CD4-positive, alpha-beta memory T cell (primary cell): ENCODE measurements around the gene EFCAB3. TPM values are rescaled to one million over a fixed set of nuclear protein-coding genes. Genes with fewer than 3 reads are reported as not detected.
A peak's percentile ranks its signal among the peaks of the same experiment; 100 is the strongest.
"Not testable (repeated sequence)": the region's sequence is repeated elsewhere in the genome, so short reads cannot be mapped to it uniquely, and the experiment has no call there.

Source experiments
- CTCF ChIA-PET: fragments of 350-600 bp; sonication (Branson Sonifier 250); formaldehyde crosslinking; loops from one replicate; lab custom pipeline; 2021; ENCODE audit warnings: inconsistent platforms; ENCODE audit not compliant: partially characterized antibody; lab: Charles Lee
- POLR2A ChIA-PET: fragments of 350-600 bp; sonication (Branson Sonifier 250); formaldehyde crosslinking; loops from one replicate; lab custom pipeline; 2021; ENCODE audit not compliant: partially characterized antibody; lab: Charles Lee
- DNase-seq, 5 donors: peaks; one replicate each; pipeline versions ENCODE4 v3.0.0 to v3.0.0-alpha.2; 2020 to 2022; ENCODE audit warnings: mixed read lengths in 1 of 5
- H3K27ac ChIP-seq: one replicate; pipeline ENCODE4 v1.7.0; 2013; ENCODE audit warnings: low read depth, low read length
- H3K27me3 ChIP-seq: 2 replicates; pipeline ENCODE4 v1.7.0; 2013; ENCODE audit warnings: mild to moderate bottlenecking, low read length, moderate library complexity; ENCODE audit not compliant: insufficient read depth
- H3K36me3 ChIP-seq: 2 replicates; pipeline ENCODE4 v1.7.0; 2013; ENCODE audit warnings: mild to moderate bottlenecking, low read length, moderate library complexity; ENCODE audit not compliant: insufficient read depth
- H3K4me1 ChIP-seq: 2 replicates; pipeline ENCODE4 v1.7.0; 2013; ENCODE audit warnings: mild to moderate bottlenecking, low read length, moderate library complexity; ENCODE audit not compliant: insufficient read depth
- H3K4me3 ChIP-seq, 2 donors: one replicate each; pipeline ENCODE4 v1.7.0; 2013; ENCODE audit warnings: low read length in 2 of 2, mild to moderate bottlenecking in 1 of 2
- H3K9me3 ChIP-seq, 2 donors: one replicate each; pipeline ENCODE4 v1.7.0; 2013; ENCODE audit warnings: low read length in 2 of 2, control low read depth in 1 of 2; ENCODE audit not compliant: control insufficient read depth in 1 of 2
- H3K27ac Mint-ChIP-seq, 7 donors: one replicate each; pipeline ENCODE4 v1.8.0; 2020 to 2021; ENCODE audit warnings: mixed read lengths in 7 of 7, mild to moderate bottlenecking in 6 of 7, inconsistent platforms in 3 of 7, moderate library complexity in 3 of 7
- H3K27me3 Mint-ChIP-seq, 2 donors: one replicate each; pipeline ENCODE4 v1.8.0; 2020 to 2021; ENCODE audit warnings: mixed read lengths in 2 of 2
- H3K36me3 Mint-ChIP-seq, 2 donors: one replicate each; pipeline ENCODE4 v1.8.0; 2020 to 2021; ENCODE audit warnings: mixed read lengths in 2 of 2, inconsistent platforms in 1 of 2, mild to moderate bottlenecking in 1 of 2
- H3K4me1 Mint-ChIP-seq, 4 donors: one replicate each; pipeline ENCODE4 v1.8.0; 2020 to 2021; ENCODE audit warnings: mixed read lengths in 4 of 4, mild to moderate bottlenecking in 1 of 4
- H3K4me3 Mint-ChIP-seq, 8 donors: one replicate each; pipeline ENCODE4 v1.8.0; 2020 to 2021; ENCODE audit warnings: mixed read lengths in 8 of 8, mild to moderate bottlenecking in 7 of 8, moderate library complexity in 6 of 8, inconsistent platforms in 3 of 8
- H3K9me3 Mint-ChIP-seq, 8 donors: one replicate each; pipeline ENCODE4 v1.8.0; 2020 to 2021; ENCODE audit warnings: mixed read lengths in 8 of 8, mild to moderate bottlenecking in 5 of 8, inconsistent platforms in 3 of 8, moderate library complexity in 1 of 8
- intact Hi-C: fragments of 100-400 bp; cut with micrococcal nuclease; formaldehyde crosslinking; loops from one replicate; pipeline ENCODE4 v1.15.1; 2023
- polyA plus RNA-seq, 2 donors: library from polyadenylated mRNA; unstranded; fragments of 300-500 nt; fragmentation: Illumina TruSeq; gene quantifications; one replicate each; pipeline ENCODE4 v1.2.3, GENCODE V29; 2021
- total RNA-seq, 2 experiments: library from RNA; stranded (reverse); gene quantifications; one replicate each; pipeline ENCODE4 v1.2.3, GENCODE V29; 2021

EFCAB3 gene
- total and polyA plus RNA-seq, 4 experiments from 2014 or later: not detected

- no peak for DNase-seq
- ChIA-PET POLR2A (no interaction called here), CTCF (no interaction called here)
- H3K9me3 ChIP-seq: no peaks in the 10 kb centered on the region
- H3K27me3 ChIP-seq: no peaks in the 10 kb centered on the region
- intact Hi-C loops: no loop called here
- Mint-ChIP-seq H3K27me3 (peaks cover 13 to 14% of the 10 kb centered on the region in 2 donors), H3K4me1 (no peaks in the 10 kb centered on the region), H3K4me3 (no peak overlapping the region), H3K36me3 (no peaks in the 10 kb centered on the region), H3K27ac (no peak overlapping the region), H3K9me3 (no peaks in the 10 kb centered on the region)
- H3K4me1 ChIP-seq: no peaks in the 10 kb centered on the region
- no peak overlapping the region for H3K4me3 ChIP-seq
- H3K36me3 ChIP-seq: no peaks in the 10 kb centered on the region
- H3K27ac ChIP-seq: no peak overlapping the region
Observed at GRCh38 chr17:62392908-62393307, 12.6 kb downstream of the EFCAB3 start.

GRCh38 chr17:62398891-62399290, 18.5 kb downstream of the EFCAB3 start:
- H3K9me3 ChIP-seq: no peaks in the 10 kb centered on the region
- Mint-ChIP-seq H3K27ac (no peak overlapping the region), H3K27me3 (peaks cover 7 to 18% of the 10 kb centered on the region in 2 donors), H3K36me3 (no peaks in the 10 kb centered on the region), H3K9me3 (peaks cover 0 to 12% (median 2%) of the 10 kb centered on the region in 8 donors), H3K4me1 (no peaks in the 10 kb centered on the region), H3K4me3 (no peak overlapping the region)
- ChIA-PET POLR2A (no interaction called here), CTCF (no interaction called here)
- no peaks in the 10 kb centered on the region for H3K27me3 ChIP-seq
- intact Hi-C loops: no loop called here
- H3K36me3 ChIP-seq: no peaks in the 10 kb centered on the region
- DNase-seq: no peak
- H3K4me3 ChIP-seq: no peak overlapping the region
- no peaks in the 10 kb centered on the region for H3K4me1 ChIP-seq
- H3K27ac ChIP-seq: no peak overlapping the region

GRCh38 chr17:62405451-62405850, 25.1 kb downstream of the EFCAB3 start:
- Histone ChIP-seq H3K36me3 (no peaks in the 10 kb centered on the region), H3K27ac (no peak overlapping the region), H3K27me3 (peaks cover 5% of the 10 kb centered on the region), H3K9me3 (no peaks in the 10 kb centered on the region), H3K4me1 (no peaks in the 10 kb centered on the region), H3K4me3 (no peak overlapping the region)
- no peak overlapping the region for H3K27ac Mint-ChIP-seq
- CTCF ChIA-PET: no interaction called here
- no peaks in the 10 kb centered on the region for H3K36me3 Mint-ChIP-seq
- H3K4me1 Mint-ChIP-seq: no peaks in the 10 kb centered on the region
- intact Hi-C loops: no loop called here
- POLR2A ChIA-PET: no interaction called here
- peaks cover 8 to 26% of the 10 kb centered on the region in 2 donors for H3K27me3 Mint-ChIP-seq
- H3K9me3 Mint-ChIP-seq: peaks cover 0 to 12% (median 2%) of the 10 kb centered on the region in 8 donors
- no peak for DNase-seq
- no peak overlapping the region for H3K4me3 Mint-ChIP-seq

GRCh38 chr17:62413090-62413489, 32.7 kb downstream of the EFCAB3 start:
- peaks cover 10 to 13% of the 10 kb centered on the region in 2 donors for H3K27me3 Mint-ChIP-seq
- H3K27ac Mint-ChIP-seq, POLR2A ChIA-PET, H3K4me3 ChIP-seq, H3K9me3 ChIP-seq, DNase-seq, H3K27me3 ChIP-seq, H3K4me1 ChIP-seq, H3K4me1 Mint-ChIP-seq, H3K36me3 Mint-ChIP-seq, H3K4me3 Mint-ChIP-seq, H3K36me3 ChIP-seq, CTCF ChIA-PET, intact Hi-C loops, H3K9me3 Mint-ChIP-seq, H3K27ac ChIP-seq: not testable (repeated sequence)

DNA sequence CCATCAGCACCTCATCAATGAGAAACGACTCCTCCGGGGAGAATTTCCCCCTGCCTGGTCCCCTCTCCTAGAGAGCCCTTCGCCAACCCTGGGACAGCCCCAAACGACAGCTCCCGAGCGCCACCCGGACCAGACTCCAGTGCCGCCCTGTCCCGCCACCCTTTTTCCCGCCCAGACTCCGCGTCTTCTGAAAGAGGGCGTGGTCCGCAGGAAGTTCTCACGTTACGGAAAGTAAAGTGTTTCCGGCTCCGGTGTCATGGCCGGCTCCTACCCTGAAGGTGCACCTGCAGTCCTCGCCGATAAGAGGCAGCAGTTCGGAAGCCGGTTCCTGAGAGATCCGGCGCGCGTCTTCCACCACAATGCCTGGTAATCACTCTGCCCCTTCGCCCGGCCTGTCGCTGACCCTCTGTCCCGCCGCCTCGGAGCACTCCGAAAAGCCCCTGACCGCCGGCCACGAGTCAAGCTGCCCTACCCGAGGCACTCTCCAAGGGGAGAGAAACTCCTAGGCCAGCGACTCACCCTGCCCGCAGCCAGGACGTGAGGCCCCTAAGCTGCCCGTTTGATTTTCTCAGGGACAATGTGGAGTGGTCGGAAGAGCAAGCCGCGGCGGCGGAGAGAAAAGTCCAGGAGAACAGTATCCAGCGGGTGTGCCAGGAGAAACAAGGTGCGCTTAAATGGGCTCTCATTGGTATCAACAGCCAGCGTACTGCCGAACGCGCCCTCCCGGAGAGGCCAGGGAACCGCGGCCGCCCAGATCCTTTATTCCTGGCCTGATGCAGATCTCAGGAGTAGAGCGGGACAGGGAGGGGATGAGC, 43.5 kb downstream of the EFCAB3 start, which contains the start of gene METTL2A:
TSS of gene METTL2A (plus strand) at position 251 of the 815 bp plus-strand sequence. CDS start at position 257, 6 bp downstream.
- H3K27me3 ChIP-seq, H3K9me3 Mint-ChIP-seq, H3K9me3 ChIP-seq, H3K36me3 ChIP-seq, CTCF ChIA-PET, H3K27me3 Mint-ChIP-seq: not testable (repeated sequence)
- peak; percentile 83 to 92 (median 85) for DNase-seq
- peaks cover 12% of the 10 kb centered on the region for H3K4me1 ChIP-seq
- Mint-ChIP-seq H3K36me3 (peaks cover 3 to 21% of the 10 kb centered on the region in 2 donors), H3K4me1 (peaks cover 13 to 32% (median 25%) of the 10 kb centered on the region in 4 donors), H3K4me3 (peak within 1 kb of the TSS; percentile 93 to 100 (median 98)), H3K27ac (peak within 1 kb of the TSS; percentile 90 to 98 (median 95))
- POLR2A ChIA-PET: interaction anchor here (0.6 kb wide), 1 partner anchor 9 kb away, joined by 4 read pairs; no protein-coding TSS in a partner anchor
- peak within 1 kb of the TSS; percentile 70 for H3K27ac ChIP-seq
- intact Hi-C loops: loop anchor here (2.0 to 5.0 kb wide), 2 partner anchors 55 to 543 kb away; partner anchors contain the start of genes TANC2 and TLK2
- peak within 1 kb of the TSS; percentile 47 to 73 for H3K4me3 ChIP-seq

DNA sequence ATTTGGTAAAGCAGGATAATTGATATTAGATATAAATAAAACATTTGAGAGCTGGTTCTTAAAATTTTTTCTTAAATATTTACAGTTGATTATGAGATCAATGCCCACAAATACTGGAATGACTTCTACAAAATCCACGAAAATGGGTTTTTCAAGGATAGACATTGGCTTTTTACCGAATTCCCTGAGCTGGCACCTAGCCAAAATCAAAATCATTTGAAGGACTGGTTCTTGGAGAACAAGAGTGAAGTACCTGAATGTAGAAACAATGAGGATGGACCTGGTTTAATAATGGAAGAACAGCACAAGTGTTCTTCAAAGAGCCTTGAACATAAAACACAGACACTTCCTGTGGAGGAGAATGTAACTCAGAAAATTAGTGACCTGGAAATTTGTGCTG, 45.9 kb downstream of the EFCAB3 start:
- intact Hi-C loops: not testable (repeated sequence)
- H3K36me3 Mint-ChIP-seq: peaks cover 7 to 31% of the 10 kb centered on the region in 2 donors

DNA sequence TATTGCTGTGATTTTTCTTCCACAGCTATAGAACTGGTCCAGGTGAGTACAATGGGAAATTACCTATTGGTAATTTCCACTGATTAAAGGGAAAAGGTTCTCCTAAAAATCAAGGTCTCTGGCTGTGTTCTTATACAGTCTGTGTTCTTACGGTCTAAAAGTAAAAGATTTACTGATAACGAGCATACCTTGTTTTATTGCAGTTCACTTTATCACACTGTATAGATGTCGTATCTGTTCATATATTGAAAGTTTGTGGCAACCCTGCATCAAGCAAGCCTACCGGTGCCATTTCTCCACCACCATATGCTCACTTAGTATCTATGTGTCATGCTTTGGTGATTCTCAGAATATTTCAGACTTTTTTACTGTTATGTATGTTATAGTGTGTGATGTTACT, 54.9 kb downstream of the EFCAB3 start:
- H3K27me3 Mint-ChIP-seq, POLR2A ChIA-PET, intact Hi-C loops, DNase-seq, H3K4me3 ChIP-seq, H3K4me1 ChIP-seq, H3K9me3 Mint-ChIP-seq, H3K36me3 ChIP-seq, H3K27ac Mint-ChIP-seq, H3K9me3 ChIP-seq, CTCF ChIA-PET, H3K27me3 ChIP-seq, H3K4me3 Mint-ChIP-seq, H3K4me1 Mint-ChIP-seq, H3K27ac ChIP-seq: not testable (repeated sequence)
- H3K36me3 Mint-ChIP-seq: peaks cover 19 to 34% of the 10 kb centered on the region in 2 donors

More for the DNA sequence above, 45.9 kb downstream of the EFCAB3 start:
- POLR2A ChIA-PET, H3K27me3 ChIP-seq, H3K36me3 ChIP-seq, H3K27ac Mint-ChIP-seq, H3K9me3 Mint-ChIP-seq, H3K4me3 ChIP-seq, H3K4me3 Mint-ChIP-seq, DNase-seq, H3K27me3 Mint-ChIP-seq, H3K9me3 ChIP-seq, H3K27ac ChIP-seq: not testable (repeated sequence)
- CTCF ChIA-PET: interaction anchor here (0.6 kb wide), 1 partner anchor 562 kb away, joined by 5 read pairs; no protein-coding TSS in a partner anchor
- H3K4me1 ChIP-seq: peaks cover 12% of the 10 kb centered on the region
- H3K4me1 Mint-ChIP-seq: peaks cover 15 to 32% (median 25%) of the 10 kb centered on the region in 4 donors
